Measurements from ENCODE around the gene ZNF275.
"Not testable (repeated sequence)": the region's sequence is repeated elsewhere in the genome, so short reads cannot be mapped to it uniquely, and the experiment has no call there.

The ZNF275 gene

GRCh38 chrX:153318811-153319210 is 15.1 kb upstream of the ZNF275 start:
- no peaks in the 10 kb centered on the region for H3K4me1 ChIP-seq
- TF ChIP-seq, protein P1, sequence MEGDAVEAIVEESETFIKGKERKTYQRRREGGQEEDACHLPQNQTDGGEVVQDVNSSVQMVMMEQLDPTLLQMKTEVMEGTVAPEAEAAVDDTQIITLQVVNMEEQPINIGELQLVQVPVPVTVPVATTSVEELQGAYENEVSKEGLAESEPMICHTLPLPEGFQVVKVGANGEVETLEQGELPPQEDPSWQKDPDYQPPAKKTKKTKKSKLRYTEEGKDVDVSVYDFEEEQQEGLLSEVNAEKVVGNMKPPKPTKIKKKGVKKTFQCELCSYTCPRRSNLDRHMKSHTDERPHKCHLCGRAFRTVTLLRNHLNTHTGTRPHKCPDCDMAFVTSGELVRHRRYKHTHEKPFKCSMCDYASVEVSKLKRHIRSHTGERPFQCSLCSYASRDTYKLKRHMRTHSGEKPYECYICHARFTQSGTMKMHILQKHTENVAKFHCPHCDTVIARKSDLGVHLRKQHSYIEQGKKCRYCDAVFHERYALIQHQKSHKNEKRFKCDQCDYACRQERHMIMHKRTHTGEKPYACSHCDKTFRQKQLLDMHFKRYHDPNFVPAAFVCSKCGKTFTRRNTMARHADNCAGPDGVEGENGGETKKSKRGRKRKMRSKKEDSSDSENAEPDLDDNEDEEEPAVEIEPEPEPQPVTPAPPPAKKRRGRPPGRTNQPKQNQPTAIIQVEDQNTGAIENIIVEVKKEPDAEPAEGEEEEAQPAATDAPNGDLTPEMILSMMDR (IDR thresholded peaks at IDR 0.05; ENCODE audit: low read depth, low read length) = no peak
- H3K9me3 ChIP-seq = no peaks in the 10 kb centered on the region
- no peak overlapping the region for H3K4me3 ChIP-seq (ENCODE audit: low read depth, low read length)
- H3K27me3 ChIP-seq = no peaks in the 10 kb centered on the region
- no peaks in the 10 kb centered on the region for H3K36me3 ChIP-seq
- DNase-seq = no peak

DNA sequence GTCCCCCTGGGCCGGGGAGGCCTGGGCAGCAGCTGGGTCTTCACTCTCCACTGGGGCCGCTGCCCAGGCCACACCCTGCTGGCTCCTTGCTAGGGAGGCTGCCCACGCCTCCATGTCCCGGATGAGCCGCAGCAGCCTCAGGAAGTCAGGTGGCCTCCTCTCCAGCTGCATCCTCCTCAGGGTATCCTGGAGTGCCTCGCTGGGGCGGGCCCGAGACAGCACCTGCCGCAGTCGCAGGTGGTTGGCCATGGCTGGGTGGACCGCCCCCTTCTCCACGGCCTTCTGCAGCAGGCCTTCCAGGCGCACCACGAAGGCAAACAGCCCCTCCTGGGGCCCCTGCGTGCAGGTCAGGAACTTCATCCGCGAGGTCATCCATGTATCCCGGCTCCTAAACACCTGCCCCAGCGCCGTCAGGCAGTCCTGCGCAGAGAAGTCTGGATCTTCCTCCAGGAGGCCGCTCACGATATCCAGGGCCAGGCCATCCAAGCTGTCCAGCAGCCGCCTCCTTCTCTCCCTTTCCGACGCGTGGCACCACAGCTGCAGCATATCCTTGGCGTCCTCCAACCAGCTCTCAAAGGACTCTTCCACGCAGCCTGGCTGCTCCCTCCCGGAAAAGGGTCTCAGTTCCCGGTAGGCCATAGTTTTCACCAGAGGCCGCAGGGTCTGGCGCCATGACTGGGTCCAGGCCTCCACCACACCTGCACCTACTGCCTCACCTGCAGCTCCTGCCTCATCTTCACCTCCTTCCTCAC is 14.5 kb upstream of the ZNF275 start:
- Histone ChIP-seq H3K27me3 (no peaks in the 10 kb centered on the region), H3K9me3 (no peaks in the 10 kb centered on the region), H3K36me3 (no peaks in the 10 kb centered on the region), H3K4me3 (ENCODE audit: low read depth, low read length) (no peak overlapping the region), H3K4me1 (no peaks in the 10 kb centered on the region)
- TF ChIP-seq, protein P1 (IDR thresholded peaks at IDR 0.05; ENCODE audit: low read depth, low read length) = no peak
- no peak for DNase-seq

GRCh38 chrX:153320047-153320443 is 13.9 kb upstream of the ZNF275 start:
- not testable (repeated sequence) for H3K27me3 ChIP-seq; H3K4me3 ChIP-seq (ENCODE audit: low read depth, low read length); H3K9me3 ChIP-seq; DNase-seq; H3K4me1 ChIP-seq; H3K36me3 ChIP-seq

DNA sequence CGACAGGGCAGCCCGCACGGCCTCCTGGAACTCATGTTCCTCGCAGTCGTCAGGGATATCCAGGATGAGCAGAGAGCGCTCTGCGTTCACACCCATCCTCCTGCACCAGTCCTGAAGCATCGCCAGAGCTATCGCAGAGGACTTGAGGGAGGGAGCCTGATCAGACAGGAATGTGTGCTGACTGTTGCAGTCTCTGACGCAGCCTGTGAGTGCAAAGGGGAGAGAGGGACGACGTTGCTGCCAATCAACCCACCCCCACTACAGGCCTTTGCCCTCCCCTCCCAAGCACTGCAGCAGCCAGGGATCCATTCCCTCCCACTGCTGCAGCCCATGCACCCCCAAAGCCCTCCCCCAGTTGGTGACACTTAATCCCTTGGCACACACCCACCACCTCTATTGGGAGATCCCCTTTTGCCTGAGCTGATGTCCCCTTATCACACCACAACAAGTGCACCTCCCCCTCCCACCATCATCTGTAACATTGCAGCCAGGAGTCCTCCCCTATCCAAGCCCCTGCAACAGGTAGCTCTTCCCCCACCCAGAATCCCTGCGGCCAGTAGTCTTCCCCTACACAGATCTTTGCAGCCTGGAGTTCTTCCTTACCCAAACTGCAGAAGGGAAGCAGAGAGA is 13.3 kb upstream of the ZNF275 start:
- Histone ChIP-seq H3K9me3 (no peaks in the 10 kb centered on the region), H3K4me1 (no peaks in the 10 kb centered on the region), H3K36me3 (no peaks in the 10 kb centered on the region), H3K27me3 (no peaks in the 10 kb centered on the region), H3K4me3 (ENCODE audit: low read depth, low read length) (no peak overlapping the region)
- DNase-seq = no peak
- TF ChIP-seq, protein P1 (IDR thresholded peaks at IDR 0.05; ENCODE audit: low read depth, low read length) = no peak

- DNase-seq = no peak
- TF ChIP-seq, protein P1 (IDR thresholded peaks at IDR 0.05; ENCODE audit: low read depth, low read length) = no peak
- Histone ChIP-seq H3K9me3 (no peaks in the 10 kb centered on the region), H3K36me3 (no peaks in the 10 kb centered on the region), H3K27me3 (no peaks in the 10 kb centered on the region), H3K4me3 (ENCODE audit: low read depth, low read length) (no peak within 1 kb of the TSS), H3K4me1 (no peaks in the 10 kb centered on the region)
Measured at GRCh38 chrX:153321381-153322124, 12.4 kb upstream of the ZNF275 start, which contains the start of gene PNMA6F. Gene PNMA6F (minus strand): TSS chrX:153321767. CDS start chrX:153320674, 1,093 bp downstream.

DNA sequence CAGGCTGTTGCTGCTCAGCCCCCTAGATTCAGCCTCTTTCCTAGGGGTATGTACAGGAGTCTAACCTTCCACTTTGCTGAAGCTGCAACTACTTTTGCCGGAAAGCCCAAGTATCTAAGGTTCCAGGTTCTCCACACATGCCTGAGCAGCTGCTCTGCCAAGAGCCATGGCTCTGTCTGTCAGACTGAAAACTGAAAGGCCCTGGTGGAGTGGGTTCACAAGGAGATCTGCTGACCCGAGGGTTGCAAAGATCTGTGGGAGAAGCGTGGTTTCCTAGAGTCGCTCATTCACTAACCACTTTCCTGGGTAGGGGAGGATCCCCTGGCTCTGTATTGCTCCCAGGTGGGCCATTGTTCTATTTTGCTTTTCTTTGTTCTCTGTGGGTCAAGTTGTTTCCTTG is 6.4 kb upstream of the ZNF275 start:
- TF ChIP-seq, protein P1 (IDR thresholded peaks at IDR 0.05; ENCODE audit: low read depth, low read length) = no peak
- Histone ChIP-seq H3K27me3 (no peaks in the 10 kb centered on the region), H3K9me3 (no peaks in the 10 kb centered on the region), H3K4me1 (no peaks in the 10 kb centered on the region), H3K4me3 (ENCODE audit: low read depth, low read length) (no peak overlapping the region), H3K36me3 (no peaks in the 10 kb centered on the region)
- no peak for DNase-seq

All from BE2C (cell line).